Activated B cell treated with CpG ODN at 0.5 μM for 24 hours (primary cell): ENCODE results near the gene DNAJB8. TPM values are rescaled to one million over a fixed set of nuclear protein-coding genes. Genes with fewer than 3 reads are reported as not detected.

Source experiments
- ATAC-seq: fragments of 200-7000 bp; cut with Tn5 transposase; one replicate; pipeline ENCODE4 v1.10.0; 2021; ENCODE audit warnings: low read depth, mild to moderate bottlenecking, moderate library complexity
- CTCF ChIA-PET: fragments of 350-600 bp; sonication (Branson Sonifier 250); formaldehyde crosslinking; loops from one replicate; lab custom pipeline; 2021; ENCODE audit warnings: antibody characterized with exemption; lab: Charles Lee
- POLR2A ChIA-PET: fragments of 350-600 bp; sonication (Branson Sonifier 250); formaldehyde crosslinking; loops from one replicate; lab custom pipeline; 2021; ENCODE audit warnings: antibody characterized with exemption; lab: Charles Lee
- DNase-seq: peaks from one replicate; pipeline ENCODE4 v3.0.0; 2022
- H3K27ac Mint-ChIP-seq: one replicate; pipeline ENCODE4 v1.8.0; 2020; ENCODE audit warnings: mixed read lengths
- H3K27me3 Mint-ChIP-seq: one replicate; pipeline ENCODE4 v1.8.0; 2021; ENCODE audit warnings: mixed read lengths
- H3K36me3 Mint-ChIP-seq: one replicate; pipeline ENCODE4 v1.8.0; 2021; ENCODE audit warnings: low read depth, mixed read lengths
- H3K4me1 Mint-ChIP-seq: one replicate; pipeline ENCODE4 v1.8.0; 2021; ENCODE audit warnings: mixed read lengths
- H3K4me3 Mint-ChIP-seq: one replicate; pipeline ENCODE4 v1.8.0; 2020; ENCODE audit warnings: mild to moderate bottlenecking, mixed read lengths
- H3K9me3 Mint-ChIP-seq: one replicate; pipeline ENCODE4 v1.8.0; 2020; ENCODE audit warnings: mixed read lengths
- CTCF ChIP-seq: fragments of 200-600 bp; IDR thresholded peaks from one replicate; pipeline ENCODE4 v1.8.0; 2022; ENCODE audit warnings: antibody characterized with exemption, mild to moderate bottlenecking
- intact Hi-C: fragments of 100-400 bp; cut with micrococcal nuclease; formaldehyde crosslinking; loops from one replicate; pipeline ENCODE4 v1.15.1; 2024
- total RNA-seq: library from RNA; stranded (reverse); gene quantifications from 2 replicates; pipeline ENCODE4 v1.2.3, GENCODE V29; 2022

The DNAJB8 gene
- total RNA-seq, 1 donor from 2014 or later = not detected

GRCh38 chr3:128486681-128487537 is 20.2 kb upstream of the DNAJB8 start:
- H3K9me3 Mint-ChIP-seq = no peaks in the 10 kb centered on the region
- POLR2A ChIA-PET = no interaction called here
- H3K27ac Mint-ChIP-seq = no peak overlapping the region
- H3K27me3 Mint-ChIP-seq = peaks cover 62% of the 10 kb centered on the region
- TF ChIP-seq CTCF = no peak
- H3K36me3 Mint-ChIP-seq = no peaks in the 10 kb centered on the region
- peak; percentile 18 for DNase-seq
- intact Hi-C loops = no loop called here
- H3K4me3 Mint-ChIP-seq = peak overlapping the region; percentile 80
- no peak for ATAC-seq
- peaks cover 53% of the 10 kb centered on the region for H3K4me1 Mint-ChIP-seq
- CTCF ChIA-PET = no interaction called here

- intact Hi-C loops = no loop called here
- no peak for ATAC-seq
- no peak for DNase-seq
- Mint-ChIP-seq H3K9me3 (no peaks in the 10 kb centered on the region), H3K36me3 (no peaks in the 10 kb centered on the region), H3K4me3 (peak overlapping the region; percentile 16), H3K4me1 (peaks cover 48% of the 10 kb centered on the region), H3K27ac (no peak overlapping the region), H3K27me3 (peaks cover 64% of the 10 kb centered on the region)
- CTCF ChIA-PET = no interaction called here
- no peak for TF ChIP-seq CTCF
- POLR2A ChIA-PET = no interaction called here
These were observed 19.5 kb upstream of the DNAJB8 start for GRCh38 chr3:128486205-128486628.

- Mint-ChIP-seq H3K9me3 (no peaks in the 10 kb centered on the region), H3K4me1 (peaks cover 42% of the 10 kb centered on the region), H3K27ac (no peak overlapping the region), H3K4me3 (no peak overlapping the region), H3K36me3 (no peaks in the 10 kb centered on the region), H3K27me3 (peaks cover 65% of the 10 kb centered on the region)
- CTCF ChIA-PET = no interaction called here
- POLR2A ChIA-PET = no interaction called here
- TF ChIP-seq CTCF = no peak
- DNase-seq (no peak), ATAC-seq (no peak)
- intact Hi-C loops = no loop called here
These were observed 18.9 kb upstream of the DNAJB8 start for GRCh38 chr3:128485282-128486204.

GRCh38 chr3:128484404-128485281 is 18.0 kb upstream of the DNAJB8 start:
- DNase-seq (no peak), ATAC-seq (no peak)
- peaks cover 36% of the 10 kb centered on the region for H3K4me1 Mint-ChIP-seq
- intact Hi-C loops = no loop called here
- POLR2A ChIA-PET = interaction anchor here (0.6 kb wide), 1 partner anchor 331 kb away, joined by 7 read pairs; no protein-coding TSS in a partner anchor
- no peaks in the 10 kb centered on the region for H3K9me3 Mint-ChIP-seq
- TF ChIP-seq CTCF = no peak
- no peaks in the 10 kb centered on the region for H3K36me3 Mint-ChIP-seq
- no peak overlapping the region for H3K4me3 Mint-ChIP-seq
- H3K27ac Mint-ChIP-seq = no peak overlapping the region
- CTCF ChIA-PET = no interaction called here
- H3K27me3 Mint-ChIP-seq = peaks cover 68% of the 10 kb centered on the region
